Measurements from ENCODE around the gene UNC13B.

UNC13B gene

GRCh38 chr9:35340046-35340445 lies 178.2 kb downstream of the UNC13B start:
- DNase-seq: no peak

- no peak for DNase-seq
Measured at GRCh38 chr9:35341021-35341420, 179.2 kb downstream of the UNC13B start.

GRCh38 chr9:35341585-35341984 lies 179.8 kb downstream of the UNC13B start:
- DNase-seq: peak; percentile 0 to 26

- DNase-seq: no peak
Measured at GRCh38 chr9:35342221-35342958, 180.6 kb downstream of the UNC13B start.

GRCh38 chr9:35348109-35348508 lies 186.3 kb downstream of the UNC13B start:
- no peak for DNase-seq

GRCh38 chr9:35349287-35349990 lies 187.6 kb downstream of the UNC13B start:
- DNase-seq: no peak

GRCh38 chr9:35350212-35350611 lies 188.4 kb downstream of the UNC13B start:
- DNase-seq: no peak

- no peak for DNase-seq
Measured at GRCh38 chr9:35350827-35351549, 189.2 kb downstream of the UNC13B start.

GRCh38 chr9:35353731-35354365 lies 192.0 kb downstream of the UNC13B start:
- no peak for DNase-seq

- DNase-seq: no peak
Measured at GRCh38 chr9:35355939-35356338, 194.1 kb downstream of the UNC13B start.

- no peak for DNase-seq
Measured at GRCh38 chr9:35357116-35357515, 195.3 kb downstream of the UNC13B start.

GRCh38 chr9:35357826-35358225 lies 196.0 kb downstream of the UNC13B start:
- no peak for DNase-seq

GRCh38 chr9:35364817-35365585 lies 203.2 kb downstream of the UNC13B start:
- no peak for DNase-seq

- no peak for DNase-seq
Measured at GRCh38 chr9:35366627-35367026, 204.8 kb downstream of the UNC13B start.

- DNase-seq: no peak
Measured at GRCh38 chr9:35367451-35367850, 205.6 kb downstream of the UNC13B start.

- no peak for DNase-seq
Measured at GRCh38 chr9:35370241-35370640, 208.4 kb downstream of the UNC13B start.

GRCh38 chr9:35374436-35374835 lies 212.6 kb downstream of the UNC13B start:
- DNase-seq: no peak

- no peak for DNase-seq
Measured at GRCh38 chr9:35374910-35375309, 213.1 kb downstream of the UNC13B start.

- no peak for DNase-seq
Measured at GRCh38 chr9:35380039-35380438, 218.2 kb downstream of the UNC13B start.

GRCh38 chr9:35380619-35381018 lies 218.8 kb downstream of the UNC13B start:
- DNase-seq: no peak

- no peak for DNase-seq
Measured at GRCh38 chr9:35385042-35385441, 223.2 kb downstream of the UNC13B start.

- DNase-seq: no peak
Measured at GRCh38 chr9:35395076-35395705, 233.4 kb downstream of the UNC13B start.

Measured in SHP77 (cell line).